Esophagus squamous epithelium (tissue), 4 donors: ENCODE measurements around the gene DNAH9.

ENCODE experiments used
- POLR2A ChIP-seq, 4 donors: fragments of 450-650 bp; IDR thresholded peaks; one replicate each; pipeline ENCODE4 v1.6.1; 2017; ENCODE audit warnings: antibody characterized with exemption in 4 of 4, mild to moderate bottlenecking in 4 of 4, moderate library complexity in 3 of 4
- TF ChIP-seq, protein P1 (sequence below), 6 experiments: fragments of 450-650 bp in 4 of 6; fragments of 200-600 bp in 2 of 6; sonication (generic) in 2 of 6; IDR thresholded peaks; one replicate each; pipeline ENCODE4 v1.5.1; 2016 to 2019; ENCODE audit warnings: antibody characterized with exemption in 6 of 6, mild to moderate bottlenecking in 4 of 6, moderate library complexity in 4 of 6

DNA sequence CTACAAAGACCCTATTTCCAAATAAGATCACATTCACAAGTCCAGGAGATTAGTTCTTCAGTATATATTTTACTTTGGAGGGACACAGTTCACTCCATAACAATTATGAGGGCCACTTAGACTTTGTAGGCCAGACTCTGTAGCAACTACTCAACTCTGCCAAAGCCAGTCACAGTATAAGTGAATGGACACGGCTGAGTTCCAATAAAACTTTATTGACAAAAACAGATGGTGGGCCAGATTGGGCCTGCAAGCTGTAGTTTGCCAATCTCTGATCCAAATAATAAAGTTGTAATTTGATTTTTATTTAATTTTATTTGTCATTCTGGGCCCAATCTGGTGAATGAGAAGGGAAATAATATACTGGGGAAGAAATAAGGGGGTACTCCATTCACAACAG, 297.9 kb downstream of the DNAH9 start:
- TF ChIP-seq, protein P1, sequence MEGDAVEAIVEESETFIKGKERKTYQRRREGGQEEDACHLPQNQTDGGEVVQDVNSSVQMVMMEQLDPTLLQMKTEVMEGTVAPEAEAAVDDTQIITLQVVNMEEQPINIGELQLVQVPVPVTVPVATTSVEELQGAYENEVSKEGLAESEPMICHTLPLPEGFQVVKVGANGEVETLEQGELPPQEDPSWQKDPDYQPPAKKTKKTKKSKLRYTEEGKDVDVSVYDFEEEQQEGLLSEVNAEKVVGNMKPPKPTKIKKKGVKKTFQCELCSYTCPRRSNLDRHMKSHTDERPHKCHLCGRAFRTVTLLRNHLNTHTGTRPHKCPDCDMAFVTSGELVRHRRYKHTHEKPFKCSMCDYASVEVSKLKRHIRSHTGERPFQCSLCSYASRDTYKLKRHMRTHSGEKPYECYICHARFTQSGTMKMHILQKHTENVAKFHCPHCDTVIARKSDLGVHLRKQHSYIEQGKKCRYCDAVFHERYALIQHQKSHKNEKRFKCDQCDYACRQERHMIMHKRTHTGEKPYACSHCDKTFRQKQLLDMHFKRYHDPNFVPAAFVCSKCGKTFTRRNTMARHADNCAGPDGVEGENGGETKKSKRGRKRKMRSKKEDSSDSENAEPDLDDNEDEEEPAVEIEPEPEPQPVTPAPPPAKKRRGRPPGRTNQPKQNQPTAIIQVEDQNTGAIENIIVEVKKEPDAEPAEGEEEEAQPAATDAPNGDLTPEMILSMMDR (IDR thresholded peaks at IDR 0.05), result no peak
- TF ChIP-seq POLR2A (IDR thresholded peaks at IDR 0.05), result no peak
